HepG2 (cell line): ENCODE data around the gene HYDIN. TPM values are rescaled to one million over a fixed set of nuclear protein-coding genes. Genes with fewer than 3 reads are reported as not detected.

Experiments
- ATAC-seq: fragments of 200-7000 bp; cut with Tn5 transposase; 3 replicates; pipeline ENCODE4 v1.9.1; 2020; ENCODE audit warnings: mild to moderate bottlenecking, moderate library complexity
- BruUV-seq: library from RNA; stranded (reverse); fragments of 400-500 nt; replicated peaks from 2 replicates; lab custom pipeline; 2021; lab: Mats Ljungman, UMichigan
- CTCF ChIA-PET: fragments of 300-600 bp; formaldehyde crosslinking; extraction: SDS; loops from one replicate; lab custom pipeline; 2021; ENCODE audit warnings: low total read pairs, inconsistent platforms, low intra/inter-chr PET ratio; lab: Yijun Ruan, JAX
- POLR2A ChIA-PET: fragments of 350-600 bp; sonication (Branson Sonifier 250); formaldehyde crosslinking; loops from one replicate; lab custom pipeline; 2020; ENCODE audit warnings: antibody characterized with exemption, inconsistent platforms; lab: Yijun Ruan, JAX
- DNase-seq: peaks from one replicate; pipeline ENCODE4 v3.0.0-alpha.2; 2015; ENCODE audit warnings: low spot score
- FAIRE-seq: peaks from 3 replicates; lab custom pipeline; 2011; peaks lifted over from hg19 to GRCh38; lab: Jason Lieb, UNC
- H2AFZ ChIP-seq: one replicate; pipeline ENCODE4 v1.6.1; 2011; ENCODE audit warnings: low read length, inconsistent platforms
- H3K27ac ChIP-seq: fragments of 300-600 bp; 3 replicates; pipeline ENCODE4 v1.8.0; 2011; ENCODE audit warnings: mixed run types, mild to moderate bottlenecking, mixed read lengths, low read length, inconsistent platforms; ENCODE audit not compliant: insufficient read depth; ENCODE audit errors: extremely low read length
- H3K27me3 ChIP-seq, 2 experiments: fragments of 200-600 bp in 1 of 2; 2 replicates in 1 of 2; 3 replicates in 1 of 2; pipeline versions ENCODE4 v1.6.0 to v1.8.0; 2011; ENCODE audit warnings: low read length in 2 of 2, mild to moderate bottlenecking in 2 of 2, moderate library complexity in 2 of 2, inconsistent platforms in 1 of 2; ENCODE audit not compliant: insufficient read depth in 2 of 2, control insufficient read depth in 1 of 2
- H3K36me3 ChIP-seq, 2 experiments: fragments of 200-600 bp in 1 of 2; replicated peaks in 1 of 2; 2 replicates in 1 of 2; 3 replicates in 1 of 2; pipeline versions ENCODE4 v1.5.1 to v1.8.0; 2011; ENCODE audit warnings: low read length in 2 of 2, inconsistent platforms in 1 of 2; ENCODE audit not compliant: insufficient read depth in 2 of 2, control insufficient read depth in 1 of 2
- H3K4me1 ChIP-seq: 2 replicates; pipeline ENCODE4 v1.5.1; 2012; ENCODE audit warnings: low read length, inconsistent platforms; ENCODE audit not compliant: insufficient read depth
- H3K4me2 ChIP-seq: 2 replicates; pipeline ENCODE4 v1.6.0; 2011; ENCODE audit warnings: low read depth, low read length, inconsistent platforms
- H3K4me3 ChIP-seq, 3 experiments: fragments of 200-600 bp in 1 of 3; sonication (generic), shearing (Covaris generic) in 1 of 3; replicated peaks in 1 of 3; 2 replicates each; pipeline ENCODE4 v1.5.1; 2011 to 2016; ENCODE audit warnings: low read length in 3 of 3, inconsistent platforms in 2 of 3, low read depth in 2 of 3, mild to moderate bottlenecking in 2 of 3, control low read depth in 1 of 3, mixed read lengths in 1 of 3; ENCODE audit not compliant: insufficient read depth in 1 of 3
- H3K79me2 ChIP-seq: one replicate; pipeline ENCODE4 v1.6.1; 2011; ENCODE audit warnings: low read length, inconsistent platforms; ENCODE audit not compliant: insufficient read depth
- H3K9ac ChIP-seq: 2 replicates; pipeline ENCODE4 v1.6.0; 2011; ENCODE audit warnings: mild to moderate bottlenecking, low read depth, low read length, inconsistent platforms; ENCODE audit not compliant: insufficient read depth
- H3K9me3 ChIP-seq: 2 replicates; pipeline ENCODE4 v1.5.1; 2012; ENCODE audit warnings: mild to moderate bottlenecking, low read length
- H4K20me1 ChIP-seq: 2 replicates; pipeline ENCODE4 v1.6.0; 2011; ENCODE audit warnings: inconsistent platforms, mild to moderate bottlenecking, low read length, moderate library complexity; ENCODE audit not compliant: insufficient read depth
- CBX1 ChIP-seq: IDR thresholded peaks from one replicate; pipeline ENCODE4 v1.6.1; 2016; ENCODE audit warnings: antibody characterized with exemption, low read depth
- E2F5 ChIP-seq: sonication (generic); formaldehyde crosslinking; conservative IDR thresholded peaks from 2 replicates; pipeline ENCODE4 v1.4.0; 2020; ENCODE audit warnings: missing genetic modification reagents
- FOSL2 ChIP-seq: sonication (generic); formaldehyde crosslinking; IDR thresholded peaks from 2 replicates; pipeline ENCODE4 v1.4.0; 2020; ENCODE audit warnings: missing genetic modification reagents
- GATAD1 ChIP-seq: IDR thresholded peaks from 2 replicates; pipeline ENCODE4 v1.6.1; 2016; ENCODE audit warnings: missing genetic modification reagents, missing compliant biosample characterization
- RNF219 ChIP-seq: sonication (generic); formaldehyde crosslinking; IDR thresholded peaks from 2 replicates; pipeline ENCODE4 v1.5.0; 2020; ENCODE audit warnings: mild to moderate bottlenecking, missing genetic modification reagents
- STAT5B ChIP-seq: sonication (generic); formaldehyde crosslinking; IDR thresholded peaks from 2 replicates; pipeline ENCODE4 v1.4.0; 2020; ENCODE audit warnings: missing genetic modification reagents
- ZBTB7A ChIP-seq: sonication (generic); formaldehyde crosslinking; IDR thresholded peaks from 2 replicates; pipeline ENCODE4 v1.8.0; 2022; ENCODE audit warnings: mild to moderate bottlenecking, missing genetic modification reagents
- ZFP90 ChIP-seq: sonication (generic); formaldehyde crosslinking; IDR thresholded peaks from 2 replicates; pipeline ENCODE4 v1.8.0; 2022; ENCODE audit warnings: missing genetic modification reagents, mild to moderate bottlenecking, inconsistent platforms, borderline replicate concordance
- ZNF484 ChIP-seq: sonication (generic); formaldehyde crosslinking; IDR thresholded peaks from 2 replicates; pipeline ENCODE4 v1.5.1; 2020; ENCODE audit warnings: mild to moderate bottlenecking, low read depth, missing genetic modification reagents, borderline replicate concordance
- ZNF567 ChIP-seq: sonication (generic); formaldehyde crosslinking; IDR thresholded peaks from 2 replicates; pipeline ENCODE4 v1.8.1; 2023; ENCODE audit warnings: mild to moderate bottlenecking, missing genetic modification reagents, borderline replicate concordance
- ZNF737 ChIP-seq: sonication (generic); formaldehyde crosslinking; IDR thresholded peaks from 2 replicates; pipeline ENCODE4 v1.5.0; 2020; ENCODE audit warnings: missing genetic modification reagents, mild to moderate bottlenecking, borderline replicate concordance
- ZNF740 ChIP-seq: sonication (generic); formaldehyde crosslinking; IDR thresholded peaks from 2 replicates; pipeline ENCODE4 v1.4.0; 2020; ENCODE audit warnings: missing genetic modification reagents
- ZNF776 ChIP-seq: sonication (generic); formaldehyde crosslinking; IDR thresholded peaks from 2 replicates; pipeline ENCODE4 v1.4.0; 2020; ENCODE audit warnings: mild to moderate bottlenecking, missing genetic modification reagents
- WGBS: methylation state at CpG from one replicate; pipeline ENCODE4 v1.1.6; 2017; ENCODE audit warnings: low lambda C conversion rate; 5-methylcytosine and 5-hydroxymethylcytosine counted together
- in situ Hi-C: cut with HindIII; loops from 2 replicates; pipeline ENCODE4 v1.10.0; 2017; ENCODE audit warnings: low pct_unique_long_range_greater_than_20kb; ENCODE audit not compliant: extremely low pct_ligation_motif_present
- intact Hi-C: fragments of 100-400 bp; cut with micrococcal nuclease; formaldehyde crosslinking; loops from one replicate; pipeline ENCODE4 v1.10.0; 2022; ENCODE audit not compliant: unreplicated experiment
- polyA plus RNA-seq, 8 experiments: library from polyadenylated mRNA; depleted of rRNA in 3 of 8; stranded (reverse) in 7 of 8; unstranded in 1 of 8; fragments of >200 nt; fragmentation: Illumina TruSeq in 4 of 8; extraction: Trizol in 4 of 8; gene quantifications; 2 replicates each; pipeline versions ENCODE4 v1.2.1 to v1.2.3, GENCODE V29; 2011 to 2016; ENCODE audit warnings: low read depth in 4 of 8, missing spikeins in 1 of 8, mixed read lengths in 1 of 8; ENCODE audit not compliant: insufficient read depth in 1 of 8
- total RNA-seq, 5 experiments: library from RNA; depleted of rRNA; stranded (reverse); fragments of >200 nt; fragmentation: Illumina TruSeq; extraction: Trizol; gene quantifications; 2 replicates each; pipeline ENCODE4 v1.2.3, GENCODE V29; 2016; ENCODE audit warnings: low read depth in 1 of 5

The HYDIN gene
- total and polyA plus RNA-seq, 2 of the 13 experiments (the other 11 are each of a cell fraction or from before 2014, with no cell fraction given), result not detected

- H3K79me2 ChIP-seq, result peaks cover 15% of the 10 kb centered on the region
- no peak overlapping the region for H2AFZ ChIP-seq
- WGBS, result 5% methylated on average over 8 of the region's 8 CpGs
- FAIRE-seq (no peak), ATAC-seq (no peak), DNase-seq (no peak)
- no peak overlapping the region for H3K4me2 ChIP-seq
- no peak overlapping the region for H3K9ac ChIP-seq
- BruUV-seq, result no TSS peak
- TF ChIP-seq ZNF737 (CRISPR knock-in tag) (no peak), FOSL2 (CRISPR knock-in tag) (peak; percentile 24; the same call in 1 of the 2 replicates), CBX1 (no peak)
- H4K20me1 ChIP-seq, result 0 out of 2 replicates have a peak, but pooled peaks cover 6% of the 10 kb centered on the region
- H3K4me1 ChIP-seq, result peaks cover 19% of the 10 kb centered on the region
- peaks cover 0 to 11% of the 10 kb centered on the region in 2 experiments; a peak in 1 of 5 replicates for H3K27me3 ChIP-seq
- in situ Hi-C loops (no loop called here), intact Hi-C loops (no loop called here)
- POLR2A ChIA-PET, result no interaction called here
- peaks cover 11% of the 10 kb centered on the region for H3K9me3 ChIP-seq
- no peaks in the 10 kb centered on the region for H3K36me3 ChIP-seq
- no peak overlapping the region for H3K27ac ChIP-seq
- no peak overlapping the region for H3K4me3 ChIP-seq
- CTCF ChIA-PET, result no interaction called here
Measured at GRCh38 chr16:70804153-70804733, 426.3 kb downstream of the HYDIN start.

- TF ChIP-seq GATAD1 (CRISPR knock-in tag) (no peak), ZBTB7A (CRISPR knock-in tag) (no peak), STAT5B (no peak), ZNF567 (CRISPR knock-in tag) (no peak), ZNF776 (CRISPR knock-in tag) (no peak), ZFP90 (no peak), ZNF484 (CRISPR knock-in tag) (no peak), ZNF740 (CRISPR knock-in tag) (no peak), E2F5 (CRISPR knock-in tag) (no peak), RNF219 (CRISPR knock-in tag) (no peak)
- Histone ChIP-seq H3K9me3 (peaks cover 11% of the 10 kb centered on the region), H3K4me2 (no peak overlapping the region), H2AFZ (no peak overlapping the region), H3K27ac (no peak overlapping the region), H3K36me3 (peaks cover 0 to 7% of the 10 kb centered on the region in 2 experiments; a peak in 1 of 5 replicates), H3K4me1 (peaks cover 29% of the 10 kb centered on the region), H3K4me3 (no peak overlapping the region), H3K27me3 (peaks cover 0 to 11% of the 10 kb centered on the region in 2 experiments; a peak in 1 of 5 replicates), H3K9ac (no peak overlapping the region), H3K79me2 (peaks cover 25% of the 10 kb centered on the region), H4K20me1 (0 out of 2 replicates have a peak, but pooled peaks cover 6% of the 10 kb centered on the region)
- POLR2A ChIA-PET, result no interaction called here
- no peak for ATAC-seq
- CTCF ChIA-PET, result no interaction called here
- in situ Hi-C loops, result no loop called here
- intact Hi-C loops, result no loop called here
- no peak for FAIRE-seq
- BruUV-seq, result no TSS peak
- DNase-seq, result no peak
Measured at GRCh38 chr16:70803319-70803718, 427.2 kb downstream of the HYDIN start.
